Measurements from ENCODE around the gene WDR26.

The WDR26 gene

GRCh38 chr1:224343679-224344078 lies 90.9 kb downstream of the WDR26 start:
- DNase-seq = no peak

GRCh38 chr1:224340453-224341384 lies 93.9 kb downstream of the WDR26 start:
- DNase-seq = peak; percentile 5

GRCh38 chr1:224339442-224340033 lies 95.1 kb downstream of the WDR26 start:
- DNase-seq = no peak

GRCh38 chr1:224338150-224338838 lies 96.3 kb downstream of the WDR26 start:
- DNase-seq = no peak
